GM12864 (cell line): ENCODE measurements around the gene TADA2B.

Experiments
- DNase-seq: peaks from one replicate; pipeline ENCODE4 v3.0.0-alpha.2; 2011; ENCODE audit warnings: low read depth
- H3K4me3 ChIP-seq: 2 replicates; pipeline ENCODE4 v1.5.1; 2011; ENCODE audit warnings: mild to moderate bottlenecking, low read depth, low read length, control low read depth
- CTCF ChIP-seq: IDR thresholded peaks from 2 replicates; pipeline ENCODE4 v1.5.1; 2011; ENCODE audit warnings: low read depth, mild to moderate bottlenecking, moderate library complexity, low read length, control low read depth, inconsistent platforms; ENCODE audit errors: missing control alignments

Gene TADA2B

GRCh38 chr4:7060346-7061150 lies 17.4 kb downstream of the TADA2B start:
- no peak overlapping the region for H3K4me3 ChIP-seq
- no peak for DNase-seq
- TF ChIP-seq CTCF, result no peak

- no peak for DNase-seq
- H3K4me3 ChIP-seq, result no peak overlapping the region
- TF ChIP-seq CTCF, result no peak
Measured at GRCh38 chr4:7061815-7062214, 18.6 kb downstream of the TADA2B start.

- H3K4me3 ChIP-seq, result no peak overlapping the region
- no peak for DNase-seq
- no peak for TF ChIP-seq CTCF
Measured at GRCh38 chr4:7062816-7063215, 19.6 kb downstream of the TADA2B start.

GRCh38 chr4:7063362-7063761 lies 20.2 kb downstream of the TADA2B start:
- no peak for DNase-seq
- H3K4me3 ChIP-seq, result no peak overlapping the region
- TF ChIP-seq CTCF, result no peak

- no peak for DNase-seq
- no peak for TF ChIP-seq CTCF
- H3K4me3 ChIP-seq, result no peak overlapping the region
Measured at GRCh38 chr4:7066006-7066405, 22.8 kb downstream of the TADA2B start.

GRCh38 chr4:7066493-7066892 lies 23.3 kb downstream of the TADA2B start:
- DNase-seq, result no peak
- TF ChIP-seq CTCF, result no peak
- peak overlapping the region; percentile 84 for H3K4me3 ChIP-seq

GRCh38 chr4:7067126-7067451 lies 23.9 kb downstream of the TADA2B start:
- DNase-seq, result no peak
- H3K4me3 ChIP-seq, result peak overlapping the region; percentile 84
- TF ChIP-seq CTCF, result no peak
